Breast epithelium (tissue), 4 donors: ENCODE measurements around the gene CCDC106. TPM values are rescaled to one million over a fixed set of nuclear protein-coding genes. Genes with fewer than 3 reads are reported as not detected.

Source experiments
- DNase-seq, 2 donors: peaks; one replicate each; pipeline ENCODE4 v3.0.0-alpha.2; 2019; ENCODE audit warnings: low spot score in 2 of 2
- H3K27ac ChIP-seq, 2 donors: fragments of 200-600 bp; sonication (generic) in 1 of 2; one replicate each; pipeline ENCODE4 v1.5.1; 2016 to 2019; ENCODE audit warnings: mild to moderate bottlenecking in 1 of 2
- H3K27me3 ChIP-seq, 2 donors: fragments of 200-600 bp; sonication (generic) in 1 of 2; one replicate each; pipeline versions ENCODE4 v1.5.1 to v1.6.0; 2017 to 2019; ENCODE audit warnings: control low read depth in 1 of 2, mild to moderate bottlenecking in 1 of 2
- H3K36me3 ChIP-seq: fragments of 200-600 bp; one replicate; pipeline ENCODE4 v1.5.1; 2019
- H3K4me1 ChIP-seq, 2 donors: fragments of 200-600 bp; sonication (generic); one replicate each; pipeline ENCODE4 v1.5.1; 2016 to 2019; ENCODE audit warnings: control low read depth in 1 of 2
- H3K4me3 ChIP-seq, 3 donors: fragments of 200-600 bp; sonication (generic); 1 replicate in 2 of 3; 2 replicates in 1 of 3; pipeline ENCODE4 v1.5.1; 2016 to 2019; ENCODE audit warnings: mild to moderate bottlenecking in 3 of 3, moderate library complexity in 2 of 3
- H3K9me3 ChIP-seq, 2 donors: fragments of 200-600 bp; sonication (generic) in 1 of 2; one replicate each; pipeline ENCODE4 v1.5.1; 2016 to 2019; ENCODE audit warnings: control low read depth in 1 of 2
- POLR2A ChIP-seq: fragments of 450-650 bp; IDR thresholded peaks from one replicate; pipeline ENCODE4 v1.6.1; 2016; ENCODE audit warnings: antibody characterized with exemption, mild to moderate bottlenecking, moderate library complexity
- POLR2AphosphoS5 ChIP-seq, 3 donors: sonication (generic); formaldehyde crosslinking; IDR thresholded peaks; one replicate each; pipeline ENCODE4 v1.6.1; 2017; ENCODE audit warnings: antibody characterized with exemption in 3 of 3
- intact Hi-C: fragments of 100-400 bp; cut with DNase I; formaldehyde crosslinking; loops from one replicate; pipeline ENCODE4 v1.15.1; 2023; ENCODE audit warnings: low total_unique reads
- total RNA-seq, 3 donors: library from RNA; depleted of rRNA; stranded (reverse); fragments of >200 nt; gene quantifications; one replicate each; pipeline ENCODE4 v1.1.0, GENCODE V29; 2016
- TF ChIP-seq, protein P1 (sequence below), 3 donors: fragments of 450-650 bp; IDR thresholded peaks; one replicate each; pipeline ENCODE4 v1.5.1; 2016 to 2017; ENCODE audit warnings: antibody characterized with exemption in 3 of 3, mild to moderate bottlenecking in 3 of 3, moderate library complexity in 3 of 3

The CCDC106 gene
- total RNA-seq, 3 donors from 2014 or later: 7.9 to 10.5 (median 10.2) TPM

DNA sequence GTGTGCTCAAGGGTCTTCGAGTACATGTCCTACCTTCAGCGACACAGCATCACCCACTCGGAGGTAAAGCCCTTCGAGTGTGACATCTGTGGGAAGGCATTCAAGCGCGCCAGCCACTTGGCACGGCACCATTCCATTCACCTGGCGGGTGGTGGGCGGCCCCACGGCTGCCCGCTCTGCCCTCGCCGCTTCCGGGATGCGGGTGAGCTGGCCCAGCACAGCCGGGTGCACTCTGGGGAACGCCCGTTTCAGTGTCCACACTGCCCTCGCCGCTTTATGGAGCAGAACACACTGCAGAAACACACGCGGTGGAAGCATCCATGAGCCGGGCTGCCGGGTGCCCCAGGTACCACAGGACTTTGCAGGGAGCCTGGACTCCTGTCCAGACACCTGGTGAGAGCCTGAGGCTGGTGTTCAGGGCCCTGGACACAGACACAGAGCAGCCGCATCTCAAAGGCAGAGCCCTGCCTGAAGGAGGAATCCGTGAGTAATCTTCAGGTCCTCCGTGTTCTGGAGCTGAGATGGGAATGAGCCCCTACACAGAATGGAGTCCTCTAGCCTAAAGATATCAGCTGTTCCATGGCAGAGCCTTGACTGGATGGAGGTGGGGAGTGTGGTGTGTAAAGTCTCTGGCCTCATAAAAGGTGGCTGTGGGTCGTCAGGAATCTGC is 3.0 kb upstream of the CCDC106 start:
- no peak overlapping the region for H3K27ac ChIP-seq
- no peak for DNase-seq
- H3K27me3 ChIP-seq: no peaks in the 10 kb centered on the region
- no peaks in the 10 kb centered on the region for H3K9me3 ChIP-seq
- intact Hi-C loops: no loop called here
- H3K4me3 ChIP-seq: peak overlapping the region in 1 of 3 donors; percentile 99
- peaks cover 13 to 15% of the 10 kb centered on the region in 2 donors for H3K4me1 ChIP-seq
- no peaks in the 10 kb centered on the region for H3K36me3 ChIP-seq
- TF ChIP-seq POLR2AphosphoS5 (IDR thresholded peaks at IDR 0.05) (no peak), POLR2A (no peak)
- TF ChIP-seq, protein P1, sequence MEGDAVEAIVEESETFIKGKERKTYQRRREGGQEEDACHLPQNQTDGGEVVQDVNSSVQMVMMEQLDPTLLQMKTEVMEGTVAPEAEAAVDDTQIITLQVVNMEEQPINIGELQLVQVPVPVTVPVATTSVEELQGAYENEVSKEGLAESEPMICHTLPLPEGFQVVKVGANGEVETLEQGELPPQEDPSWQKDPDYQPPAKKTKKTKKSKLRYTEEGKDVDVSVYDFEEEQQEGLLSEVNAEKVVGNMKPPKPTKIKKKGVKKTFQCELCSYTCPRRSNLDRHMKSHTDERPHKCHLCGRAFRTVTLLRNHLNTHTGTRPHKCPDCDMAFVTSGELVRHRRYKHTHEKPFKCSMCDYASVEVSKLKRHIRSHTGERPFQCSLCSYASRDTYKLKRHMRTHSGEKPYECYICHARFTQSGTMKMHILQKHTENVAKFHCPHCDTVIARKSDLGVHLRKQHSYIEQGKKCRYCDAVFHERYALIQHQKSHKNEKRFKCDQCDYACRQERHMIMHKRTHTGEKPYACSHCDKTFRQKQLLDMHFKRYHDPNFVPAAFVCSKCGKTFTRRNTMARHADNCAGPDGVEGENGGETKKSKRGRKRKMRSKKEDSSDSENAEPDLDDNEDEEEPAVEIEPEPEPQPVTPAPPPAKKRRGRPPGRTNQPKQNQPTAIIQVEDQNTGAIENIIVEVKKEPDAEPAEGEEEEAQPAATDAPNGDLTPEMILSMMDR (IDR thresholded peaks at IDR 0.05): no peak

DNA sequence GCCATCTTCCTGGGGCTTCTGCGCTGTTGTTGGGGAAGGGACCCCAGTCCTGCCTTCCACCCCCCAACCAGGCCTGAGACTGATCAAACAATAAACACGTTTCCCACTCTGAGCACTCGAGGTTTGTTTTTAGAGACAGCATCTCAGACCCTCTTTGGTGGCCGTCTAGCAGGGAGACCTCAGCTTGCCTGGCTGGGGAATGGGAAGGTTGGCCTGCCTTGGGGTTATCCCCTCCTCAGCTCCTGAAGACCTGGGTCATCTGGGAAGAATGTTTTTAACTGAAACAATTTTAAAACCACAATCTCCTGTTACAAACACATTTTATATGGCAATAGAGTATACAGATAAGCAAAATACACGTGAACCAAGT is 2.5 kb upstream of the CCDC106 start:
- Histone ChIP-seq H3K4me1 (peaks cover 11 to 13% of the 10 kb centered on the region in 2 donors), H3K27me3 (no peaks in the 10 kb centered on the region), H3K9me3 (no peaks in the 10 kb centered on the region), H3K4me3 (no peak overlapping the region), H3K27ac (no peak overlapping the region), H3K36me3 (no peaks in the 10 kb centered on the region)
- TF ChIP-seq, protein P1 (IDR thresholded peaks at IDR 0.05): no peak
- TF ChIP-seq POLR2AphosphoS5 (IDR thresholded peaks at IDR 0.05): no peak
- TF ChIP-seq POLR2A: no peak
- DNase-seq: no peak
- intact Hi-C loops: no loop called here

- peaks cover 9 to 11% of the 10 kb centered on the region in 2 donors for H3K4me1 ChIP-seq
These were observed 902 bp upstream of the CCDC106 start for GRCh38 chr19:55646889-55647731.

GRCh38 chr19:55648585-55649267 is 714 bp downstream of the CCDC106 start:
- peaks cover 9 to 11% of the 10 kb centered on the region in 2 donors for H3K4me1 ChIP-seq
- no peaks in the 10 kb centered on the region for H3K36me3 ChIP-seq
- H3K27ac ChIP-seq: peak overlapping the region; percentile 86 to 92
- intact Hi-C loops: no loop called here
- H3K4me3 ChIP-seq: peak overlapping the region; percentile 88 to 98 (median 96)
- DNase-seq: no peak
- H3K27me3 ChIP-seq: no peaks in the 10 kb centered on the region
- H3K9me3 ChIP-seq: no peaks in the 10 kb centered on the region
- TF ChIP-seq POLR2AphosphoS5 (IDR thresholded peaks at IDR 0.05): no peak
- no peak for TF ChIP-seq POLR2A
- TF ChIP-seq, protein P1 (IDR thresholded peaks at IDR 0.05): no peak

More at GRCh38 chr19:55646889-55647731, 902 bp upstream of the CCDC106 start:
- no peaks in the 10 kb centered on the region for H3K27me3 ChIP-seq
- TF ChIP-seq, protein P1 (IDR thresholded peaks at IDR 0.05): no peak
- no peak for TF ChIP-seq POLR2AphosphoS5 (IDR thresholded peaks at IDR 0.05)
- no peak for TF ChIP-seq POLR2A
- intact Hi-C loops: no loop called here
- no peaks in the 10 kb centered on the region for H3K36me3 ChIP-seq
- no peak for DNase-seq
- no peaks in the 10 kb centered on the region for H3K9me3 ChIP-seq
- H3K27ac ChIP-seq: peak overlapping the region; percentile 86 to 92
- H3K4me3 ChIP-seq: peak overlapping the region; percentile 88 to 98 (median 96)
